Stimulated activated CD8-positive, alpha-beta memory T cell treated with anti-CD3 and anti-CD28 coated beads, Interleukin-7, amount 100 ng/mL, for 48 hours (primary cell): ENCODE measurements around the gene TENM4.

Experiments used
- DNase-seq, 2 donors: peaks; one replicate each; pipeline ENCODE4 v3.0.0-alpha.2; 2020; ENCODE audit warnings: low read depth in 1 of 2; ENCODE audit errors: extremely low read depth in 1 of 2

Gene TENM4

DNA sequence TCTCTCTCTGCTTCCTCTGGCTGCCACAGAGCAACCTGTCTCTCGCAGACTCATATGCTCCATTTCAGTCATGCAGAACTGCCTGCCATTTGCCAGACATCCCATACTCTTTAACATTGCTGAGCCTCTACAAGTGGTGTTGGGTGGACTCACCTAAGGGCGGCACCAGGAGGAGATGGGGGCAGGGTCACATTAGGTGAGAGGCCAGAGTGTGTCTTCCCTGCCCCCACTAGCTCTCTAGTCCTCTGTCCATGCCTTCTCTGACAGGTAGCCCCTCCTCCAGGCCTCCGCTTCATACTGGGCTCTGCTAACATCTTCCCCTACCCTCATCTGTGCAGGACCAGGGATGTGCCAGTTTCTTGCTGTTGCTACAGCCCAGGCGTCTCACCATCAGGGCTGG, 366.3 kb downstream of the TENM4 start:
- no peak for DNase-seq

GRCh38 chr11:79071190-79071589, 369.6 kb downstream of the TENM4 start:
- no peak for DNase-seq

GRCh38 chr11:79070518-79070917, 370.3 kb downstream of the TENM4 start:
- DNase-seq, result no peak

DNA sequence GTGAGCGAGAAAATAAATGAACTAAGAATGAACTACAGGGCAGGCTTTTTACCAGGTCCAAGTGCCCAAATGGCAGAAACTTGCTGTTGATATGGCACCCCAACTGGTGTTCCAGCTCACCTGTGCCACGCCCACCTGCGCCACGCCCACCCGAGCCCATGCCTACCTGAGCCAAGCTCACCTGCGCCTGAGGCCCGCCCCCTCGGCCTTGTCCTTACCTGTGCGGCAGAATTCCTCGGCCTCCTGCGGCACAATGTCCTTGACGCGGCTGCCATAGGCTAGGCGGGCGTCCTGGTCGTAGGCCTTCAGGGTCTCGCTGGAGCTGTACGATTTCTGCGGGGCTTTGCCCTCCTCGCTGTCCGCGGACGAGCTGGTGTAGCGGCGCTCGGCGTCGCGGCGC, 371.3 kb downstream of the TENM4 start:
- no peak for DNase-seq

GRCh38 chr11:79068356-79068755, 372.5 kb downstream of the TENM4 start:
- no peak for DNase-seq

- DNase-seq, result no peak
Observed at GRCh38 chr11:79067352-79067679, 373.5 kb downstream of the TENM4 start.

DNA sequence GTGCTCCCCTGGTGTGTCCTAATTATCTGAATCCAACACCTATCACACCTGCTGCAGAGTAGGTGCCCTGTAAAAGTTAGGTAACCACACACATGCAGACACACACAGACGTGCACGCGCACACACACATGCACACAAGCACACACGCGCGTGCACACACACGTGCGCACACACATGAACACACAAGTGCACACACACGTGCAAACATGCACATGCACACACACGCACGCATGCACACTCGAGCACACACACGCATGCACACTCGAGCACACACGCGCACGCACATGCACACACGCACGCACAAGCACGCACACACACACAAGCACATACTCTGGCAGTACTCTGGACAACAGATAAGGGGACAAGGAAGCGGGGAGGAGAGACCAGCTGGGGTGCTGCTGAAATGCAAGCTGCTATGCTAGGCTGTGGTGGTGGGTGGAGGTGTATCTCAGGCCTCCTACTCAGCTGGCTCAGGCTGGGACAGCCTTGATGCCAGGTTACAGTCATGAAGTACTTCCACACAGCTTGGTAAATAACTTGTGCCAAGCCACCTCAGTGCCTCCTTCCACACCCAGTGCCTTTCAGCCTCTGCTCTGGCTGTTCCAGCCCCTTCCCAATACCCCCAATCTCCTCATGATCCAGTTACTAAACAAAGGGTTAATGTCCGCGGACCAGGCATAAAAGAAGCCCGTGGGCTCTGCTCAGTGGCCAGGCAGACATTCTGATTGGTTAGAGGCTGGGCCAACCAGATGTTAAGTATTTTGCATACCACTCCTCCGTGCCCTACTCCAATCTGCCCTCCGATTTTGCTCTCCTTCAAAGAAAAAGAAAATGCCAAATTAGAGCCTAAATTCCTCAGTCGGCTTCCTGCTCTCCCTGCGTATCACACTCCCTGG, 374.1 kb downstream of the TENM4 start:
- no peak for DNase-seq

GRCh38 chr11:79062814-79063762, 377.7 kb downstream of the TENM4 start:
- no peak for DNase-seq

DNA sequence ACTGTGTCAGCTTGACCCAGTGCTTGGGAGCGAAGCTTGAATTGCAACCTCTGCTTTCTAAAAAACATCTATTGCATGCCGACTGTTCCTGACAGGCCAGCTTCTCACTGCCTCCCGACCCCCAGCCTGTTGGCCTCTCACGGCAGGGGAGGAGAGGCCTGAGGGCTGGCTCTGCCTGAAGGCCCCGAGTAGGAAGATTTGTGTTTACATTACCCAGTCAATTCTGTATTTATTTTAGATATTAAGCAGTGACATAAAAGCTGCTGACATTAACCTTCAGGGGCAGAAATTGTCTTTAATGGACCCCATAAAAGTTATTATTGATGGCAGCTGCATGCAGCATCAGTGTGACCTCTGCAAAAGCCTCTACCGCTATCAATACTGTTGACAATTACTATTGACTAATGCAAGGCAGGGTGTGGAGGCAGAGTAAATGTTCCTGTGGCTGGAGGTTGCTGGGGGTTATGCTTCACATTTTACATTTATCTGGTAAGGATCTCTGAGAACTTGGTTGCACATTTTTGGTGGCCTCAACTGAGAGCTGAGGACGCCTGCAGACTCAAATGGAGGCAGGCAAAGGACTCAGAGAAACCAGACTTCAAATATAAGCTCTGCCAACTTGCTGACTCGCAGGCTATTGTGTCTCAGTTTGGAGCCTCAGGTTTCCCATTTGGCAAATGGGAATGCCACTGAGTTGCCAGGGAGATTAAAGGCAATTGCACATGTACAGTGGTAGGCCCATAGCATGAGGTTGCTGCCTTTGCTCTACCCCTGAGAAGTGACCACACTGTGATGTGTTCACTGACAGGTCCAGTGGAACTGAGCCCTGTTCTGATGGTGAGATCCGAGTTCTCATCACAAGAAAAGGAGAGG, 380.5 kb downstream of the TENM4 start:
- no peak for DNase-seq

- DNase-seq, result no peak
Observed at GRCh38 chr11:79059141-79059540, 381.7 kb downstream of the TENM4 start.

GRCh38 chr11:79055856-79056631, 384.8 kb downstream of the TENM4 start:
- DNase-seq, result no peak

- no peak for DNase-seq
Observed at GRCh38 chr11:79054636-79055035, 386.2 kb downstream of the TENM4 start.

- DNase-seq, result no peak
Observed at GRCh38 chr11:79052544-79052943, 388.3 kb downstream of the TENM4 start.

GRCh38 chr11:79050786-79051185, 390.0 kb downstream of the TENM4 start:
- no peak for DNase-seq

- DNase-seq, result no peak
Observed at GRCh38 chr11:79049741-79050179, 391.1 kb downstream of the TENM4 start.

DNA sequence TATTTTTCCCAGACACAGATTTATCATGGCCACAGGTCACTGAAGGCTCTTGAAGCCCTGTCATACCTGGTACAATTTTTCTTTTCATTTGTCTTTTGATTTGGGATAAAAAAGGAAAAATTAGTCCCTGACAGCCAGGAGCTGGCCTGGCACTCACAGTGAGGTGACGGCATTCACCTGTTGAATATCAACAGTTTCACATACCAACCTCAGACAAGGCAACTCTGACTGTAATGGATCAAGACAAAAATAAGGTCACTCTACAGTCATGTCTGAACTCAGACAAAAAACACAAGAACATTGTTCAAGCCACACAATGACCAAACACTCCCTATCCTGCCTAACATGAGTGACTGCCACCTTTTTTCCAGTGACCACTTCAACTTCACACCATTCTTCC, 392.9 kb downstream of the TENM4 start:
- no peak for DNase-seq

DNA sequence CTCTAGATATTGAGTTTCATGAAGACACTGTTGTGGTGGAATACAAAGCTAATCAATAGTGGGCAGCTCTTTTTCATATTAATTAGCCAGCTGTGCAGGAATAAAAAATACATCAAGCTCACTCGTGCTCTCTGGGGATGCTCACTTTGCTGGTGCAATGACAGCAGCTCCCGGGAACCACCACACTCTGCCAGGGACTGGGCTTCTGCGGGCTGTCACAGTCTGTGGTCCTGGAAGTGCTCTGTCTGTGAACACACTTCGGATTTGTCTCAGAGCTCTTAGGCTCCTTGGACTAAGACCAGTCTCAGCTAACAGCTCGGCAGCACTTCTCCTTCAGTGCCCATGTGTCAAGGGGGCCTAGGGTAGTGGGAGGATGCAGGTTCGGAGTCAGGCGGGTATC, 393.5 kb downstream of the TENM4 start:
- DNase-seq, result no peak

DNA sequence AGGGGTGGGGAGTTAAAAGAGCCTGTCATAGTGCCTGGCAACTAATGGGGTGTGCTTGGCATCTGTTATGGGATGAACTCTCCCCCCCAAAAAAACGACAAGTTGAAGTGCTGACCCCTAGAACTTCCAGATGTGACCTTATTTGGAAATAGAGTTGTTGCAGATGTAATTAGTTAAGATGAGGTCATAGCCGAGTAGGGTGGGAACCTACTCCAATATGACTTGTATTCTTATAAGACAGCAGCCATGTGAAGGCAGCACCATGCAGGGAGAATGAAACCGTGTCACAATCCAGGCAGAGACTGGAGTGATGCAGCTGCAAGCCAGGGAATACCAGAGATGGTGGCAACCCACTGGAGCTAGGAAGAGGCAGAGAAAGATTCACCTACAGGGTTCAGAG, 394.5 kb downstream of the TENM4 start:
- DNase-seq, result no peak

- DNase-seq, result no peak
Observed at GRCh38 chr11:79045800-79046304, 395.0 kb downstream of the TENM4 start.
